Astrocyte (in vitro differentiated cells and primary cell): ENCODE results near the gene MYO3B.

Source experiments
- CTCF ChIP-seq: IDR thresholded peaks from 2 replicates; pipeline ENCODE4 v1.5.1; 2011; ENCODE audit warnings: low read depth, mild to moderate bottlenecking, inconsistent platforms, low read length, moderate library complexity; ENCODE audit not compliant: insufficient read depth
- EZH2 ChIP-seq: IDR thresholded peaks from 2 replicates; pipeline ENCODE4 v1.6.1; 2012; ENCODE audit warnings: mild to moderate bottlenecking, low read length, inconsistent platforms; ENCODE audit not compliant: insufficient read depth

GRCh38 chr2:170215021-170215420 lies 37.1 kb downstream of the MYO3B start:
- TF ChIP-seq CTCF, result no peak
- TF ChIP-seq EZH2, result no peak
